GM18517 (cell line): ENCODE data around the gene ADAMTSL4.

Source experiments
- ATAC-seq: cut with Tn5 transposase; IDR thresholded peaks from one replicate; pipeline ENCODE4 v1.9.1; 2021; ENCODE audit warnings: mild to moderate bottlenecking, moderate library complexity; ENCODE audit not compliant: unreplicated experiment

Gene ADAMTSL4

DNA sequence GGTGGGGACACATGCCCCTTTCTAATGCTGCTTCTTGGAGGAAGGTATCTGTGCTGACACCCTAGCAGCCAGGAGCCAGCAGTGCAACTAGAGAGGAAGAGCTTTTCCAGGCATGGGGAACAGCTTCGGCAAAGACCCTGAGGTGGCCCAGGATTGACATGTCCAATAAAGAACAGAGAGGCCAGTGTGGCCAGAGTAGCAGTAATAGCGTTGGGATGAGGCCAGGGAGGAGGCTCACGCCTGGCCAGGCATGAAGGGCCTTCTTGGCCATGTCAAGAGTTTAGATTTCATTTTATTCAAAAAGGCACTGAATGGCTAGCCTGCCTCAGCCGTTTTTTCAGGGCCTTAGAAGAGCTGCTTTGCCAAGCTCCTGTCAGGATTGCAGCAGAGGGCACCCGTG lies 16.3 kb upstream of the ADAMTSL4 start:
- no peak for ATAC-seq

DNA sequence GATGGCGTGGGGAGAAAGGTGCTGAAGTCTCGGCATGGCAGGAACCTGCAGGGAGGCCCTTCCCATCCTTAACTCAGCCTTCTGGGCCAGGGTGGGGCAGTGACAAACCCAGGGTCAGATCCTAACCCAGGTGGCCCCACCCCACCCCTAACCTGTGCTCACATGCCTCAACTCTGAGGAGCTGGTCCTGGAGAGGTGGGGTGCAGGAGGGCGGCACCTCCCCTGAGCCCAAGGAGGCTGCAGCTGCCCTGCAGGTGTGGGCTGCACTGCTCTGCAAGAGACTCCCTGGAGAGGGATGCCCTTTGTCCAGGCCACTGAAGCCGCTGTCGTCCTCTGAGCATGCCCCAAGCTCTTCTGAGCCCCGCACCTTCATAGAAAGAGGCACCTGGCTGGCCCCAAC lies 15.2 kb upstream of the ADAMTSL4 start:
- ATAC-seq: no peak

DNA sequence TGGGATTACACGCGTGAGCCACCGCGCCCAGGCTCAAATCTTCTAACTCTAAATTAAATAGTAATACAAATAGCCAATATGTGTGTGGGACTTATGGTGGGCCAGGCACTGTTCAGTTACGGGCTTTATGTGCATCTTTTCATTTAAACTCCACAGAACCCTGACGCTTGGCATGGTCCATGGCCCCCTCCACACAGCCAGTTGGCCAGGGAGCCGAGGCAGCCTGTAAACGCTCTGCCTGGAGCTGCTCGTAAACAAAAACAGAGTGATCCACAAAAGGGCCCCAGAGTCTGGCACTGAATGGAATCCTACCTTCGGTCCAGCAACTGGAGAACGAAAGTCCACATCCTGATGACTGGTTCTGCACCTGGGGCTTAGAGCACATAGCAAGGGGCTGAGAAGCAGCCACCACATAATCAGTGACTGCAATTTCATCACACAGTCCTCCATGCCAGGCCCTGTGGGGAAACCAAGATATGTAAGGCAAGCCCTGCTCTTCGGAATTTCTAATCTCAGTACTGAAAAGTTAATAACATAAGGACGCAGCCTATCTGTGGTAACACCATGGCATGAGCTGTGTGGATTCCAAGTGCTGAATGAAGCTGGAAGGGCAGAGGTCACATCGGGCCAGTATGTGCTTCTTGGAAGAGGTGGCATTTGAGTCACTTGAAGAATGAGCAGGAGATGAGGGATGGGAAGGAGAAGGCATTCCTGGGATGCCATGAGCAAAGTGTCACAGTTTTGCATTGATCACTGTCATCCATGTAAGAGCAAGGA lies 13.5 kb upstream of the ADAMTSL4 start:
- no peak for ATAC-seq

DNA sequence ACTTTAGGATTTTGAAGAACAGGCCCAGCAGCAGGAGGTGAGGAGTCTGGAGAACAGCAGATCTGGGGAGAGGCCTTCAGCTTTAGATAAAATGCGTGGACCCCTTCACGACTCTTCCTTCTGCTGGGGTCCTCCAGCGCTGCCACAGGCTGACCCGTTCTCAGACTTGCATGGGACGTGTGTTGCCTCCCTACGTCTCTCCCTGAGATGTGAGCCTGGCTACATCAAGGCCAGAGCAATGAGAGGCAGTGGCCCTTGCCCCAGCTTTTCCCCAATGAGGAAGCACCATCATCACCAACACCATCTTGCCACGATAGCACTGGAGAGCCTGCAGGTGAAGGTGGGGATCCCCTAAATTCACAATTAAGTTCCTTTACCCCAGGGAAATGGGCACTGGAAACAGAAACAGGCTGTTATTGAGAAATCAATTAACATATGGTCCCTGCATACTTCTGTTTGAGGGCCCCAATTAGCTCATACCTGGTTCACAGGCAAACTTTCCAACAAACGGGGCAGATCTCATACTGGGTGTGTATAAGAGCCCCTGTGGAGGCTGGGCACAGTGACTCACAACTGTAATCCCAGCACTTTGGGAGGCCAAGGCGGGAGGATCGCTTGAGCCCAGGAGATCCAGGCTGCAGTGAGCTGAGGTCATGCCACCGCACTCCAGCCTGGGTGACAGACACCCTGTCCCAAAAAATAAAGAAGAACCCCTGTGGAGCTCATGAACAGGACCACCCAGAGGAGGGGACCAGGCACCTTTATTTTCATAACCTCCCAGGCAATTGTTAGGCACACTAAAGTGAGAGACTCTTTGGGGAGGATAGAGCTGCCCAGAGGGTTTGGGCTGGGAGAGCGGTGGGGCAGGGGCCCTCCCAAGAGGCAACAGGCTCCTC lies 12.1 kb upstream of the ADAMTSL4 start:
- no peak for ATAC-seq

DNA sequence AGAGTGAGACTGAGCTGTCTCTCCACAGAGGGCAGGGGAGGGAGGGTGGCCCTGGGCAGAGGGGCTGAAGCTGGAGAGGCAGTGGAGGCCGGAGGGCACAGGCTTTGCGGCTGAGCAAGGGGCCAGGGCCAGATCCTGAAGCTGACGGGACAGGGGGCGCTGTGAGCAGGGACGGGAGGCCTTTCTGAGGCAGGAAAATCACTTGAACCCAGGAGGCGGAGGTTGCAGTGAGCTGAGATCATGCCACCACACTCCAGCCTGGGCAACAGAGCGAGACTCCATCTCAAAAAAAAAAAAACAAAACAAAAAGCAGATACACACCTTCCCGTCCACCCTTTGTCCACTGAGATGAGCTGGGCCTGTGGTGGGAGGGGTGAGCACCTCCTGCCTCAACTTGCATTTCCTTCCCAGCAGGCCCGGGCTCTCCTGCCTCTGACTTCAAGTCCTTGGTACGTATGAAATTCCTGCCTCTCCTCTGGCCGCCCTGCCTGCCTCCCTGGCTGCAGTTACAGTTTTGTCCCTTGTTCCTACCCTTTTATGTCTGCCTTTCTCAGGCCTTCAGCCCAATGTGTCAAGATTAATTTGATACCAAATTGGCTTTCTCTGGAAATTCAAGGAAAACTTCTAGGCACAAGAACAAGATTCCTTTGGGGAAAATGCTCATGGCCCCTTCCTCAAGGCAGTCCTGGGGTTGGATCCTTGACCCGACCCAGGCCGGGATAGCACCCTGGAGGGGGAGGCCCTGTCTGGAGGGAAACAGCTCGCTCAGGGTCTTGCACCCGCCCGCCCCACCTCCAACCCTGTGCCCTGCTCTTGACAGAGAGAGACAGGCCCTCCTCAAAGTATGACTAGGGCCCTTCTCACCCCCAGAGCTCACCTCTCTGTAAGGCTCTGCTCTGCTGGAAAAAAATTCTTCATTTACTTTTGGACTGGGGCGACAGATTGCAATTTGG lies 11.2 kb upstream of the ADAMTSL4 start:
- no peak for ATAC-seq

DNA sequence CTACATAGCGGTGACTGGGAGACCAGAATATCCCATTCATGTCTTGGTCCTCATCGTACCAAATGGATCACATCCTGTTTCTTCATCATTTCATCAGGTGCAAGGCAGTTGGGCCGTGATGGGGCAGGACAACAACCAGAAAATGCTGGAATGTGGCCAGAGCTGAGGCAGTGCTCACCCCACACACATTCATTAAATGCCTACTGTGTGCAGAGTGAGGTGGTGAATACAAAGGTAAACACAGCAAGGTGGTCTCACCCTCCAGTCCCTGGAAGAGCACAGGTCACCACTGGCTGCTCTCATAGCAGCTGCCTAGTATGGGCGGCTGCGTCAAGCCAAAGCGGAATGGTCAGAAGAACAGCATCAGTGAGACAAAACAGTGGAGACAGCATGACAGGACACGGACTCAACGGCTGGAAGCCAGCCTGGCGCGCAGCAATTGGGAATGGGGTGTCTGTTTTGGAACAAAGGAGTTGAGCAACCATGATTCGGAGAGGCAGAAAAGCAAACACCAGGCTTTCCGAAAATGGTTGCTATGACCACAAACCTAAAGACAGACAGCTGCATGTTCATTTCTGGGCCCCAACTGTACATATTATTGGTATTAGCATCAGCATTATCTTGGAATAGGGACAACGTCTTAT lies 5.6 kb upstream of the ADAMTSL4 start:
- no peak for ATAC-seq

DNA sequence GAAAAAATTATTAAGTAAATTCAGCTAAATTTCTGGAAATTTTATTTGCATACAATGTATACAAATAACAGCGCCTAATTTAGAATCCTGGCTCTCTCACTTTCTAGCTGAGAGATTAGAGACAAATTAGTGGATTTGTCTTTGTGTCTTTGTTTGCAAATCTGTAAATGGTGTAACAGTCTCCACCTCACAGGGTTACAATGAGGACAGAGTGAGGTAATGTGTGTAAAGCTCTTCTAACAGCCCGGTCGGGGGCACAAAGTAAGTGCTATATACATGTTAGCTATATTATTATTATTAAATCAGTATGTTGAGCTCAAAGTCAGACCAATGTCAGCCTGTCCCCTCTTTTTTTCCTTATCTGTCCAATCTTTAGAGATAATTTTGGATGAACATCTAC lies 5.0 kb upstream of the ADAMTSL4 start:
- no peak for ATAC-seq

DNA sequence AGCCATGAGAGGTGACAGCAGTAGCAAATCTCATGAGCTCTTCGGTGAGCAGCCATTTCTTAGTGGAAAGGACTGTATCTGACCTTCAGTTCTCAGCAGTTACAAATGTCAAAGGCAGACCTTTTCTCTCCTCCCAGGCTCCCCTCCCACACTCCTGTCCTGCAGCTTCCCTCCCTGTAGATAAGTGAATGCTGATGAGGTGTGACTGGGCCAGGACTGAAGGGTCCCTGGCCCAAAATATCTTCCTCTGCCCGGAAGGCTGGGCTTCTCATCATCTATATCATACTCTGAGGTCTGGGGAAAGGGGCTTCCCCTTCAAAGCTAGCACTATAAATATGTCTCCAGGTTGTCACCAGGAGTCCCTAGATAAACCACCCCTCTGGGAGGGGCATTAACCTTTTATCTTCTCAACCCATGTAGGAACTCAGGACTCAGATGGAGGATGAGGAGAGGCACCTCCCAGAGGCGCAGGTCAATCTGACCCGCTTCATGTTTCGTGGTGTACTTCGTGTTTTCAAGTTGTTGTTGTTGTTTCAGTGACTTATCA lies 3.6 kb upstream of the ADAMTSL4 start:
- no peak for ATAC-seq

DNA sequence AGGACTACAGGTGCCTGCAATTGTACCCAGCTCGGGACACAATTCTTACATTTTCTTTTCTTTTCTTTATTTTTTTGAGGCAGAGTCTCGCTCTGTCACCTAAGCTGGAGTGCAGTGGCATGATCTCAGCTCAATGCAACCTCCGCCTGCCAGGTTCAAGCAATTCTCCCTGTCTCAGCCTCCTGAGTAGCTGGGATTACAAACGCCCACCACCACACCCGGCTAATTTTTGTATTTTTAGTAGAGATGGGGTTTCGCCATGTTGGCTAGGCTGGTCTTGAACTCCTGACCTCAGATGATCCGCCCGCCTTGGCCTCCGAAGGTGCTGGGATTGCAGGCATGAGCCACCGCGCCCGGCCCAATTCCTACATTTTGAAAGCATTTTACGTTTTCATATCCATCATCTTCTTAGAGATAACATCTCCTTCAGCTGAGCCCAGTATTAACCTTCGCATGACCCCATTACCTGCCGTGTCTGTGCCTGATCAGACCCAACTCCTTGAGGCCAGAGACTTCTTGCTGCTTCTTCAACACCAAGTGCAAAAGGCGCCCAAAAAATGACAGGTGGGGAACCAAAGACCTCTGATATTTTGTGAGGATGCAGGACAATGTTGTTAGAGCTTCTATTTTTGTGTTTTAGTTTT lies 2.8 kb upstream of the ADAMTSL4 start:
- ATAC-seq: no peak

DNA sequence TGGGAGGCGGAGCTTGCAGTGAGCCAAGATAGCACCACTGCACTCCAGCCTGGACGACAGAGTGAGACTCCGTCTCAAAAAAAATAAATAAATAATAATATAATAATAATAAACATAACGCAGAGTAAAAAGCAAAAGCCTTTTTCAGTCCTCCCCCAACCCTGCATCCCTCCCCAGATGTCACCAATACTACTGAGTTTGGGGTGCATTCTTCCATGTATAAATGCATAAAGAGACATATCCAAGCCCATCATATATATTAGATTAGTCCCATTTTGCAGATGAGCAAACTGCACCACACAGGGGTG lies 930 bp upstream of the ADAMTSL4 start:
- ATAC-seq: no peak

DNA sequence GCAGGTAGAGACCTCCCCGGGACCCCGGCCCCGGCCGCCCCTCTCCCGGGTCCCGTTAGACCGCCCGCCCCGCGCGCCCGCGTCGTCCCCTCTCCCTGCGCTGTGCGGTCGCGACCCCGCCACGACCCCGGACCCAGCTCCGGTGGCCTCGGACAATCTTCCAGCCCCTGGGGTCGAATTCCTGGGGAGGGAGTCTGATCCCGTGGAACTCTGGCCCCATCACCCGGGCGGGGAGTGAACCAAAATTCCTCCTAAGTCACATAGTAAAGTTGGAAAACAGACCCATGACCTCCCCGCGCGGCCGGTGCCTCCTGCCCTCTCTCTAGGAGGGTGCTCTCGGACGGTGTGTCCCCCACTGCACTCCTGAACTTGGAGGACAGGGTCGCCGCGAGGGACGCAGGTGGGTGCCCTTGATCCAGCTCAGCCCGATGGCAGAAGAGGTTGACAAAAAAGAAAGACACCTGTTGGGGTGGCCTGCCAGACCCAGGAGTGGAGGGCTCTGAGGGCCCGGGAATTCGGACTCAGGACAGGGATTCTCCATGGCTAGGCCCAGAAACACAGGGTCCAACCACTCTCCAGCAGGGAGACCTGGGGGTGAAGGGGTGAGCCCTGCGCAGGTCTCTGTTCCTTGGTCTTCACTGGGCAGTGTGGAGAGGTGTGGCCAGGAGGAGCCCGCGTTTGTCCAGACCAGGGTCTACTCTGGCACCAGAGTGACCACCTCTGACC lies 451 bp downstream of the ADAMTSL4 start:
- no peak for ATAC-seq

DNA sequence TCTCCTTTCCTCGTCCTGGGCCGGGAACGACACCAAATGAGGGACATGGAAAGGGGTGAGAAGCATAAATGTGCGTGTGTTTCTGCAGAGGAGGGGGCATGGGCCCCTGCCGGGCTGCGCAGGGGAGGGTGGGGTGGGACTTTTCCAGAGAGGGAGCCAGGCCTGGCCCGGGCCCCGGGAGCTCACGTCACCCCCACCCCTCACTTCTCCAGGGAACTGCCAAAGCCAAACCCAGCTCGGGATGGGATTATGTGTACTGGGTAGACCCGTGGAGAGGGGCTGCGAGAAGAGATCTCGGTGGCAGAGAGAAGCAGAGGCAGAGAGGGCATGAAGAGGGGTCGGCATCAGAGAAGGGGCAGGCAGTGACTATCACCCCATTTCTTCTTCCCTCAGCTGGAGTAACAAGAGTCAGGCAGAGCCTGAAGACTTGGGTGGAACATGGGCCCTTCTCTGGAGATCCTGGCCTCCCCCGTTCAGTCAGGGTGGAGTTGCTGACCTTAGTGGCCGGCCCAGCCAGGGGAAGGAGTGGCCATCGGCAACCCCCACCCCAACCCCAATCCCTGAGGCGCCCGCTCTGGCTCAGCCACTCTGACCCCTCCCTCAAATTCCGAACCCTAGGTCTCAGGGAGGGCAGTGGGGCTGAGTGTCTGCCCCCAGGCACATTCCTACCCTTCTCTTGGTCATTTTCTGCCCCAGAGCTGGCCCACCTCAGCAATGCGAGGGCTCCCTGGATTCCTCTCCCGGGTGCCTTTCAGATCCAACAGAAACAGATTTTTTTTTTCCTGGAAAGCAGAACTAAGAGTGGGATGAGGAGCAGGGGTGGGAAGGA lies 1.2 kb downstream of the ADAMTSL4 start:
- ATAC-seq: no peak

DNA sequence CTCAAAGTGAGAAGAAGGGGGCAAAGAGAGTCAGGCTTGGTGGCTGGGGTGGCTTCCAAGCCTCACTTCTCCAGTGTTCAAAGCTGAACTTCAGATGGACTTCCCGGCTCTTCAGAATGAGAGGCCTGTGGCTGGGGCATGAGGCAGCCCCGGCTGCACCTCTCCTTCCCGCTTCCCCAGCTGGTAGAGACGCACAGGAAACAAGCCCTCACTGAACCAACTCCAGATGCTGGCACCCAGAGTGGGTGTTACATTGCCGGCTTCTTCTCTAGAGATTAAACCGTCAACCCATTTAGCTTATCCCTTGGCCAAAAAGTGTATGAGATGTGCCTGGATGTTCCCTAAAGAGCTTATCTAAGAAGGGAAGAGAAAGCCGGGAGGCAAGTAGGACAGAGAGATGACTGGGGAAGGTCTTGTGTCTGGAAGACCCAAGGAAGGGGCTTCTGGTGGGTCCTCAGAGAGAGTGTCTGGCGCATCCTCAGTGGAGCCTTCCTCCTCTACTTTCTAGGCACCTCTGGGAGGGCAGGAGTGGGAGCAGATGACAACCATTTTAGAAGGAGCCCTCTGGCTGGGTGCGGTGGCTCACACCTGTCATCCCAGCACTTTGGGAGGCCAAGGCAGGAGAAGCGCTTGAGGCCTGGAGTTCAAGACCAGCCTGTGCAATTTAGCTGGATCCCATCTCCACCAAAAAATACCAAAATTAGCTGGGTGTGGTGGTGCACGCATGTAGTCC lies 2.0 kb downstream of the ADAMTSL4 start:
- no peak for ATAC-seq

DNA sequence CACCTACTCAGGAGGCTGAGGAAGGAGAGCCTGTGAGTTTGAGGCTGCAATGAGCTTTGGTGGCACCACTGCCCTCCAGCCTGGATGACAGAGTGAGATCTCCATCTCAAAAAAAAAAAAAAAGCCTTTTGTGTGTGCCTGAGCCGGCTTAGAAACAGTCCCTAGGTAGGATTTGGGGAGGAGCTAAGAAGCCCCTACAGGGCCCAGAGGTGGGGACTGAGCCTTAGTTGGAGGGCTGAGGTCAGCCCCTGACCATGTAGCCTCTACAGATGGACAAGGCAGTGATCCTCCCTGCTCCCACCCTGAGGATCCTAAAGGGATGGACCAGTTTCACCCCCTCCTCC lies 2.5 kb downstream of the ADAMTSL4 start:
- ATAC-seq: no peak

DNA sequence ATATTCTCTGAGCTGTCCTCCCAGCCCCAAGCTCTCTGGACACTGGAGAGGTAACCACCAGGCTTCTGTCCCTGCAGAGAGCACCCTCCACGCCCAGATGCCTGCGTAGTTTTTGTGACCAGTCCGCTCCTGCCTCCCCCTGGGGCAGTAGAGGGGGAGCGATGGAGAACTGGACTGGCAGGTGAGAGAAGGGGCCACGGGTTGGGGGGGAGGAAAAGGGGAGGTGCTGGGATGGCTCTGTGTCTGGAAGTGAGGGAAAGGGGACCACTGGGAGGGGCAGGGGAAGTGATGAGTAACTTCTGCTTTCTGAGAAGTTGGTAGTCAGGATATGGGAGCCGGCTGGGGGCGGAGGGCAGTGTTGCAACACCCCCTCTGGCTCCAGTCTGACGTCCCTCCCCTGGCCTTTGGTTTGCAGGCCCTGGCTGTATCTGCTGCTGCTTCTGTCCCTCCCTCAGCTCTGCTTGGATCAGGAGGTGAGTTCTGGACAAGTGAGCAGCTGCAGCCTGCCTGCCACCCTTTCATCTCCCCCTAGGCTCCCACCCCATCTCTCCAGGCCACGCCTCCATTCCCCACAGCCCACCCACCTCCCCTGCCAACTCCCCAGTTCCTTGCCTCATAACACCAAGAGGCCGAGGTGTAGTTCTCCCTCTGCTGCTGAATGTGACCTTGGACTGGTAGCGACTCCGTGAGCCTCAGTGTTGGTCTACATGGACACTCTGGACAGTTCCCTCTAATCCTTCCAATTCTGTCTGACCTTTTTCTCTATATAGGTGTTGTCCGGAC lies 3.1 kb downstream of the ADAMTSL4 start:
- no peak for ATAC-seq

DNA sequence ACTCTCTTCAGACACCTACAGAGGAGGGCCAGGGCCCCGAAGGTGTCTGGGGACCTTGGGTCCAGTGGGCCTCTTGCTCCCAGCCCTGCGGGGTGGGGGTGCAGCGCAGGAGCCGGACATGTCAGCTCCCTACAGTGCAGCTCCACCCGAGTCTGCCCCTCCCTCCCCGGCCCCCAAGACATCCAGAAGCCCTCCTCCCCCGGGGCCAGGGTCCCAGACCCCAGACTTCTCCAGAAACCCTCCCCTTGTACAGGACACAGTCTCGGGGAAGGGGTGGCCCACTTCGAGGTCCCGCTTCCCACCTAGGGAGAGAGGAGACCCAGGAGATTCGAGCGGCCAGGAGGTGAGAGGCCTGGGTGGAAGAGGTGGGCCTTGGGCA lies 3.7 kb downstream of the ADAMTSL4 start:
- no peak for ATAC-seq

DNA sequence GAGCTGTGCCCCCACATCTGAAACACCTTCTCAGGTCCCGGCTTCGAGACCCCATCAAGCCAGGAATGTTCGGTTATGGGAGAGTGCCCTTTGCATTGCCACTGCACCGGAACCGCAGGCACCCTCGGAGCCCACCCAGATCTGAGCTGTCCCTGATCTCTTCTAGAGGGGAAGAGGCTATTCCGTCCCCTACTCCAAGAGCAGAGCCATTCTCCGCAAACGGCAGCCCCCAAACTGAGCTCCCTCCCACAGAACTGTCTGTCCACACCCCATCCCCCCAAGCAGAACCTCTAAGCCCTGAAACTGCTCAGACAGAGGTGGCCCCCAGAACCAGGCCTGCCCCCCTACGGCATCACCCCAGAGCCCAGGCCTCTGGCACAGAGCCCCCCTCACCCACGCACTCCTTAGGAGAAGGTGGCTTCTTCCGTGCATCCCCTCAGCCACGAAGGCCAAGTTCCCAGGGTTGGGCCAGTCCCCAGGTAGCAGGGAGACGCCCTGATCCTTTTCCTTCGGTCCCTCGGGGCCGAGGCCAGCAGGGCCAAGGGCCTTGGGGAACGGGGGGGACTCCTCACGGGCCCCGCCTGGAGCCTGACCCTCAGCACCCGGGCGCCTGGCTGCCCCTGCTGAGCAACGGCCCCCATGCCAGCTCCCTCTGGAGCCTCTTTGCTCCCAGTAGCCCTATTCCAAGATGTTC lies 4.3 kb downstream of the ADAMTSL4 start:
- no peak for ATAC-seq
